Smooth muscle cell (in vitro differentiated cells): Measurements from ENCODE around the gene KIAA0825. TPM values are rescaled to one million over a fixed set of nuclear protein-coding genes. Genes with fewer than 3 reads are reported as not detected.

ENCODE experiments used
- DNase-seq: peaks from one replicate; lab custom pipeline; 2025; ENCODE audit not compliant: unreplicated experiment; lab: John Stamatoyannopoulos, UW
- H2AFZ ChIP-seq: fragments of 200-600 bp; sonication (generic); 2 replicates; pipeline ENCODE4 v1.6.0; 2016; ENCODE audit warnings: antibody characterized with exemption, low read depth, mild to moderate bottlenecking
- H3F3A ChIP-seq: fragments of 200-600 bp; sonication (generic); 2 replicates; pipeline ENCODE4 v1.6.0; 2017; ENCODE audit warnings: antibody characterized with exemption, low read depth
- H3K27ac ChIP-seq: fragments of 200-600 bp; sonication (generic); 2 replicates; pipeline ENCODE4 v1.5.1; 2016; ENCODE audit warnings: low read depth, mild to moderate bottlenecking
- H3K27me3 ChIP-seq: fragments of 200-600 bp; sonication (generic); 2 replicates; pipeline ENCODE4 v1.6.1; 2016; ENCODE audit warnings: low read depth, mild to moderate bottlenecking
- H3K36me3 ChIP-seq: fragments of 200-600 bp; sonication (generic); 2 replicates; pipeline ENCODE4 v1.5.1; 2016; ENCODE audit warnings: low read depth
- H3K4me1 ChIP-seq: fragments of 200-600 bp; sonication (generic); 2 replicates; pipeline ENCODE4 v1.5.1; 2016; ENCODE audit warnings: low read depth
- H3K4me2 ChIP-seq: fragments of 200-600 bp; sonication (generic); 2 replicates; pipeline ENCODE4 v1.6.0; 2016; ENCODE audit warnings: mild to moderate bottlenecking
- H3K4me3 ChIP-seq: fragments of 200-600 bp; sonication (generic); 2 replicates; pipeline ENCODE4 v1.5.1; 2016; ENCODE audit warnings: mild to moderate bottlenecking
- H3K79me2 ChIP-seq: fragments of 200-600 bp; sonication (generic); 2 replicates; pipeline ENCODE4 v1.6.0; 2016; ENCODE audit warnings: low read depth, mild to moderate bottlenecking
- H3K9ac ChIP-seq: fragments of 200-600 bp; sonication (generic); 2 replicates; pipeline ENCODE4 v1.6.0; 2016; ENCODE audit warnings: low read depth
- H3K9me3 ChIP-seq: fragments of 200-600 bp; sonication (generic); replicated peaks from 2 replicates; pipeline ENCODE4 v1.5.1; 2016; ENCODE audit warnings: low read depth
- H4K20me1 ChIP-seq: fragments of 200-600 bp; sonication (generic); 2 replicates; pipeline ENCODE4 v1.6.0; 2016; ENCODE audit warnings: low read depth
- WGBS: methylation state at CpG from one replicate; pipeline ENCODE4 v1.1.7; 2016; ENCODE audit warnings: low lambda C conversion rate; 5-methylcytosine and 5-hydroxymethylcytosine counted together
- polyA plus RNA-seq: library from polyadenylated mRNA; unstranded; fragments of >200 nt; fragmentation: Nextera tagmentation; extraction: Ambion mirVana; gene quantifications from 2 replicates; pipeline ENCODE4 v1.2.1, GENCODE V29; 2016
- total RNA-seq: library from RNA; depleted of rRNA; stranded (reverse); fragments of >200 nt; gene quantifications from 2 replicates; pipeline ENCODE4 v1.2.3, GENCODE V29; 2014
- TF ChIP-seq, protein P1 (sequence below): fragments of 200-600 bp; sonication (generic); IDR thresholded peaks from 2 replicates; pipeline ENCODE4 v1.5.1; 2017; ENCODE audit warnings: borderline replicate concordance, mild to moderate bottlenecking, antibody characterized with exemption; ENCODE audit not compliant: insufficient read depth, poor library complexity, severe bottlenecking

KIAA0825 gene
- total and polyA plus RNA-seq, 2 experiments from 2014 or later = 1.3 to 3.1 TPM

DNA sequence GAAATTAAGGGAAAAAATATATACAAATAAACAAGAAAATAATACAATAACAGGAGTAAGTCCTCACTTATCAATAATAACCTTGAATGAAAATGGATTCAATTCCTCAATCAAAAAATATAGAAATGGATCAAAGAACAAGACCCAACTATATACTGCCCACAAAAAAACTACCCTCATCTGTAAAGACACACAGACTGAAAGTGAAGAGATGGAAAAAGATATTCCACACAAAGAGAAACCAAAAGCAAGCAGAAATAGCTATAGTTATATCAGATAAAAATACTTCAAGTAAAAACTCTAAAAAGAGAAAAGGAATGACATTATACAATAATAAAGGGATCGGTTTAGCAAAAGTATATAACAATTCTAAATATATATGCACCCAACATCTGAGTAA lies 66.5 kb downstream of the KIAA0825 start:
- Histone ChIP-seq H3K27me3 (no peaks in the 10 kb centered on the region), H3K27ac (no peak overlapping the region), H3K9ac (no peak overlapping the region), H3K4me3 (no peak overlapping the region), H4K20me1 (no peaks in the 10 kb centered on the region), H3F3A (no peaks in the 10 kb centered on the region), H3K9me3 (no peaks in the 10 kb centered on the region), H3K4me2 (no peak overlapping the region), H3K4me1 (no peaks in the 10 kb centered on the region), H3K79me2 (no peaks in the 10 kb centered on the region), H3K36me3 (no peaks in the 10 kb centered on the region), H2AFZ (no peak overlapping the region)
- DNase-seq = no peak
- WGBS = 93% methylated on average over 1 of the region's 1 CpG
- TF ChIP-seq, protein P1, sequence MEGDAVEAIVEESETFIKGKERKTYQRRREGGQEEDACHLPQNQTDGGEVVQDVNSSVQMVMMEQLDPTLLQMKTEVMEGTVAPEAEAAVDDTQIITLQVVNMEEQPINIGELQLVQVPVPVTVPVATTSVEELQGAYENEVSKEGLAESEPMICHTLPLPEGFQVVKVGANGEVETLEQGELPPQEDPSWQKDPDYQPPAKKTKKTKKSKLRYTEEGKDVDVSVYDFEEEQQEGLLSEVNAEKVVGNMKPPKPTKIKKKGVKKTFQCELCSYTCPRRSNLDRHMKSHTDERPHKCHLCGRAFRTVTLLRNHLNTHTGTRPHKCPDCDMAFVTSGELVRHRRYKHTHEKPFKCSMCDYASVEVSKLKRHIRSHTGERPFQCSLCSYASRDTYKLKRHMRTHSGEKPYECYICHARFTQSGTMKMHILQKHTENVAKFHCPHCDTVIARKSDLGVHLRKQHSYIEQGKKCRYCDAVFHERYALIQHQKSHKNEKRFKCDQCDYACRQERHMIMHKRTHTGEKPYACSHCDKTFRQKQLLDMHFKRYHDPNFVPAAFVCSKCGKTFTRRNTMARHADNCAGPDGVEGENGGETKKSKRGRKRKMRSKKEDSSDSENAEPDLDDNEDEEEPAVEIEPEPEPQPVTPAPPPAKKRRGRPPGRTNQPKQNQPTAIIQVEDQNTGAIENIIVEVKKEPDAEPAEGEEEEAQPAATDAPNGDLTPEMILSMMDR = no peak

DNA sequence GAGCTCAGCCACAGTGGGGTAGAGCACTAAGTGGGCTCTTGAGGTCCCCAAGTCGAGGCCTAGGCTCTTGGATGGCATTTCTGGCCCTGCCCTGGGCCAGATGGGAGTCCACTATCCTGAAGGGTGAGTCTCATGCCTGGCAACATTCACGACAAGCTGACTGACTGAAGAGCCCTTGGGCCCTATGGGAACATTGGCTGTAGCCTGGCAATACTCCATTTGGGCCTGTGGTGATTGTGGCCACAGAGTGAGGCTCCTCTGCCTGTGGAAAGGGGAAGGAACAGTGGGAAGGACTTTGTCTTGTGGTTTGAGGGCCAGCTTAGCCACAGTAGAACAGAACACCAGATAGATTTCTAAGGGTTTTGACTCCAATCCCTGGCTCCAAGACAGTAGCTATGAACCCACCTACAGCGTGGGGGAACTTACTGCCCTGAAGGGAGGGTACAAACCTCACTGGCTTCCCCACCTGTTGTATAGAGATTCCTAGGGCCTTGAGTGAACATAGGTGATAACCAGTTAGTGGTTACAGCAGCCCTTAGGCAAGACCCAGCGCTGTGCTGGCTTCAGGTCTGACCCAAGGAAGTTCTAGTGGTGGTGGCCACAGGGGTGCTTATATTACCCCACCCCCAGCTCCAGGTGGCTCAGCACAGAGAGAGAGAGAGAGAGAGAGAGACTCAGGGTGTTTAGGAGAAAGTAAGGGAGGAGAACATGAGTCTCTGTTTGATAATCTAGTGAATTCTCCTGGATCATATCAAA lies 72.4 kb downstream of the KIAA0825 start:
- Histone ChIP-seq H3K27me3 (no peaks in the 10 kb centered on the region), H3K27ac (no peak overlapping the region), H3F3A (no peaks in the 10 kb centered on the region), H3K9ac (no peak overlapping the region), H3K4me2 (no peak overlapping the region), H4K20me1 (no peaks in the 10 kb centered on the region), H2AFZ (no peak overlapping the region), H3K9me3 (peaks cover 6% of the 10 kb centered on the region), H3K79me2 (no peaks in the 10 kb centered on the region), H3K4me1 (no peaks in the 10 kb centered on the region), H3K4me3 (no peak overlapping the region), H3K36me3 (no peaks in the 10 kb centered on the region)
- TF ChIP-seq, protein P1 = no peak
- 89% methylated on average over 4 of the region's 4 CpGs for WGBS
- DNase-seq = no peak

DNA sequence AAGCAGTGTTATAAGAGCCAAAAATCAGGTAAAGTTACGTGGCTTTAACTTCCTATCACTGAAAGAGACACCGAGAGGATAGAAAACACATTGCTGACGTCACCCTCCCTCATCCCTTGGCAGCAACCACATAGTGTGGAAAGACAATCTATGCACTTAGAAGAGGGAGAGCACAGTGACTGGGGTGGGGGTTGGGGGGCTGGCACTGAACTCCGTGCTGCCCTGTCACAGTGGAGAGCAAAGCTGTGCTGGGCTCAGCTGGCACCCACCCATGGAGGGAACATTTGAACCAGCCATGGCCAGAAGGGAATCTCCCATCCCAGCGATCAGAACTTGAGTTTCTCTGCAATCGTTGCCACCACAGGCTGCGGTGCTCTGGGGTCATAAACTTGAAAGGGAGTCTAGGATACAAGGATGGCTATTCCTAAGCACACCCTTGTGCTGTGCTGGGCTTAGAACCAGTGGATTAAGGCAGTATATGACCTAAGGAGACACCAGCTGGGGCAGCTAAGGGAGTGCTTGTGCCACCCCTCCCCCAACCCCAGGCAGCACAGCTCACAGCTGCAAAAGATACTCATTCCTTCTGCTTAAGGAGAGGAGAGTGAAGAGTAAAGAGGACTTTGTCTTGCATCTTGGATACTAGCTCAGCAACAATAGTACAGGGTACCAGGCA lies 73.4 kb downstream of the KIAA0825 start:
- Histone ChIP-seq H3K4me1 (no peaks in the 10 kb centered on the region), H3K4me3 (no peak overlapping the region), H3F3A (no peaks in the 10 kb centered on the region), H2AFZ (no peak overlapping the region), H3K27me3 (no peaks in the 10 kb centered on the region), H3K27ac (no peak overlapping the region), H3K9me3 (peaks cover 14% of the 10 kb centered on the region), H3K9ac (no peak overlapping the region), H3K79me2 (no peaks in the 10 kb centered on the region), H4K20me1 (no peaks in the 10 kb centered on the region), H3K4me2 (no peak overlapping the region), H3K36me3 (no peaks in the 10 kb centered on the region)
- WGBS = 89% methylated on average over 7 of the region's 7 CpGs
- DNase-seq = no peak
- TF ChIP-seq, protein P1 = no peak
